Activated naive CD4-positive, alpha-beta T cell treated with anti-CD3 and anti-CD28 coated beads, Interleukin-2, amount 50 U/mL, for 16 hours (primary cell): ENCODE data around the gene EIF4G2.

Source experiments
- DNase-seq: peaks from one replicate; pipeline ENCODE4 v3.0.0-alpha.2; 2020

Gene EIF4G2

GRCh38 chr11:10770626-10771254, 38.0 kb downstream of the EIF4G2 start:
- DNase-seq: peak; percentile 23

- no peak for DNase-seq
Measured at GRCh38 chr11:10764412-10764811, 44.3 kb downstream of the EIF4G2 start.

- DNase-seq: no peak
Measured at GRCh38 chr11:10763766-10764165, 45.0 kb downstream of the EIF4G2 start.

GRCh38 chr11:10762913-10763421, 45.8 kb downstream of the EIF4G2 start:
- DNase-seq: no peak

GRCh38 chr11:10762185-10762584, 46.5 kb downstream of the EIF4G2 start:
- no peak for DNase-seq

- DNase-seq: no peak
Measured at GRCh38 chr11:10761085-10761698, 47.5 kb downstream of the EIF4G2 start.

GRCh38 chr11:10758957-10759356, 49.8 kb downstream of the EIF4G2 start:
- DNase-seq: no peak

- no peak for DNase-seq
Measured at GRCh38 chr11:10752486-10752885, 56.2 kb downstream of the EIF4G2 start.

- DNase-seq: no peak
Measured at GRCh38 chr11:10752061-10752460, 56.7 kb downstream of the EIF4G2 start.

GRCh38 chr11:10751581-10751940, 57.2 kb downstream of the EIF4G2 start:
- no peak for DNase-seq

GRCh38 chr11:10750838-10751580, 57.7 kb downstream of the EIF4G2 start, which contains the start of gene CTR9:
TSS of gene CTR9 (plus strand) at chr11:10751246. CDS start at chr11:10751413, 167 bp downstream.
- DNase-seq: peak; percentile 91

GRCh38 chr11:10749476-10749875, 59.2 kb downstream of the EIF4G2 start:
- no peak for DNase-seq

GRCh38 chr11:10747733-10748132, 61.0 kb downstream of the EIF4G2 start:
- no peak for DNase-seq
